ENCODE results near the gene NMB. TPM values are rescaled to one million over a fixed set of nuclear protein-coding genes. Genes with fewer than 3 reads are reported as not detected.

Gene NMB
- total and polyA plus RNA-seq, 2 of the 13 experiments (the other 11 are each of a cell fraction or from before 2014, with no cell fraction given) = 10.4 to 25.4 TPM

DNA sequence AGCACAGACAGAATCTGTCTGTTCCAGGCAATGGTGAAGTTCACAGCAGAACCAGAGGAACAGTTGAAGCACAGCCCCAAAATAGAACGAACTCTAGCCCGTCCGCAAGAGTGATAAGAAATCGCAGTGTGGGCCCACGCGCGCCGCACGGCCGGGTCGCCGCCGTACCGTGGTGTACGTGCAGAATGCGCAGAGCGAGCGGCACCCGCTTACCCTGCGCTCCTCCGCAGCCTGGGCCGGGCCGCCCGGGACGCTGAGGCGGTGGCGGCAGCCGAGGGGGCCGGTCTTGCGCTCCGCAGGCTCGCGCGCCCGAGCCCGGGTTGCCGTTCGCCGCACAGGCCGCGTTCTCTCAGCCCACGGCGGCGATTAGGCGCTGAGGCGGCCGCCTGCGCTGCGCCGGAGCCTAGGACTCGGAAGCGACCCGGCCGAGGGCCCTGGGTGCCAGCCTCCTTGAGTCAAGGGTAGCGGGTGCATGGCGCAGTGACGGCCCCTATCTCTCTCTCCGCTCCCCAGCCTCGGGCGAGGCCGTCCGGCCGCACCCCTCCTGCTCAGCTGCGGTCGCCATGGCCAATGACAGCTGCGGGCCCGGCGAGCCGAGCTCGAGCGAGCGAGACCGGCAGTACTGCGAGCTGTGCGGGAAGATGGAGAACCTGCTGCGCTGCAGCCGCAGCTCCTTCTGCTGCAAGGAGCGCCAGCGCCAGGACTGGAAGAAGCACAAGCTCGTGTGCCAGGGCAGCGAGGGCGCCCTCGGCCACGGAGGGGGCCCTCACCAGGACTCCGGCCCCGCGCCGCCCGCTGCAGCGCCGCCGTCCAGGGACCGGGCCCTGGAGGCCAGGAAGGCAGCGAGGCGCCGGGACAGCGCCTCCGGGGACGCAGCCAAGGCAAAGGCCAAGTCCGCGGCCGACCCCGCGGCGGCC, 24.4 kb downstream of the NMB start (continued):
- TF ChIP-seq ZNF772 (CRISPR knock-in tag; IDR thresholded peaks at IDR 0.05) (no peak; the same call in 1 of the 2 replicates), ZNF337 (CRISPR knock-in tag; IDR thresholded peaks at IDR 0.05; ENCODE audit: borderline replicate concordance, low read depth) (no peak), SAP130 (CRISPR knock-in tag; IDR thresholded peaks at IDR 0.05; ENCODE audit: low read depth) (peak; percentile 81), MTA1 (CRISPR knock-in tag; IDR thresholded peaks at IDR 0.05; ENCODE audit: borderline replicate concordance) (peak; percentile 73; the same call in 1 of the 2 replicates), ZFAT (CRISPR knock-in tag; conservative IDR thresholded peaks at IDR 0.05) (no peak; the same call in 1 of the 2 replicates), SOX6 (IDR thresholded peaks at IDR 0.05) (no peak), SOX6 (CRISPR knock-in tag; IDR thresholded peaks at IDR 0.05) (peak; percentile 70), KAT2B (IDR thresholded peaks at IDR 0.05; ENCODE audit: borderline replicate concordance, low read depth, low read length) (no peak), ZNF788 (CRISPR knock-in tag; IDR thresholded peaks at IDR 0.05; ENCODE audit: borderline replicate concordance) (peak; percentile 63; the same call in 1 of the 2 replicates), MAZ (IDR thresholded peaks at IDR 0.05; ENCODE audit: borderline replicate concordance, low read depth, low read length) (no peak), MAZ (CRISPR knock-in tag; IDR thresholded peaks at IDR 0.05; ENCODE audit: low read depth) (no peak), ZKSCAN8 (CRISPR knock-in tag; IDR thresholded peaks at IDR 0.05; ENCODE audit: borderline replicate concordance) (no peak), HDAC1 (CRISPR knock-in tag; IDR thresholded peaks at IDR 0.05) (peak; percentile 85), ZBTB25 (CRISPR knock-in tag; IDR thresholded peaks at IDR 0.05) (no peak; the same call in 1 of the 2 replicates), ZNF17 (CRISPR knock-in tag; IDR thresholded peaks at IDR 0.05) (no peak), ZNF775 (CRISPR knock-in tag; IDR thresholded peaks at IDR 0.05; ENCODE audit: borderline replicate concordance) (no peak)
- TF ChIP-seq, protein P1, sequence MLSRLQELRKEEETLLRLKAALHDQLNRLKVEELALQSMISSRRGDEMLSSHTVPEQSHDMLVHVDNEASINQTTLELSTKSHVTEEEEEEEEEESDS (CRISPR knock-in tag; IDR thresholded peaks at IDR 0.05; ENCODE audit: borderline replicate concordance) = no peak
- TF ChIP-seq, protein P2, sequence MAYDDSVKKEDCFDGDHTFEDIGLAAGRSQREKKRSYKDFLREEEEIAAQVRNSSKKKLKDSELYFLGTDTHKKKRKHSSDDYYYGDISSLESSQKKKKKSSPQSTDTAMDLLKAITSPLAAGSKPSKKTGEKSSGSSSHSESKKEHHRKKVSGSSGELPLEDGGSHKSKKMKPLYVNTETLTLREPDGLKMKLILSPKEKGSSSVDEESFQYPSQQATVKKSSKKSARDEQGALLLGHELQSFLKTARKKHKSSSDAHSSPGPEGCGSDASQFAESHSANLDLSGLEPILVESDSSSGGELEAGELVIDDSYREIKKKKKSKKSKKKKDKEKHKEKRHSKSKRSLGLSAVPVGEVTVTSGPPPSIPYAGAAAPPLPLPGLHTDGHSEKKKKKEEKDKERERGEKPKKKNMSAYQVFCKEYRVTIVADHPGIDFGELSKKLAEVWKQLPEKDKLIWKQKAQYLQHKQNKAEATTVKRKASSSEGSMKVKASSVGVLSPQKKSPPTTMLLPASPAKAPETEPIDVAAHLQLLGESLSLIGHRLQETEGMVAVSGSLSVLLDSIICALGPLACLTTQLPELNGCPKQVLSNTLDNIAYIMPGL (CRISPR knock-in tag; IDR thresholded peaks at IDR 0.05; ENCODE audit: borderline replicate concordance in 1 of 2, low read depth in 1 of 2) = peak; percentile 31 to 81
- TF ChIP-seq, protein P3, sequence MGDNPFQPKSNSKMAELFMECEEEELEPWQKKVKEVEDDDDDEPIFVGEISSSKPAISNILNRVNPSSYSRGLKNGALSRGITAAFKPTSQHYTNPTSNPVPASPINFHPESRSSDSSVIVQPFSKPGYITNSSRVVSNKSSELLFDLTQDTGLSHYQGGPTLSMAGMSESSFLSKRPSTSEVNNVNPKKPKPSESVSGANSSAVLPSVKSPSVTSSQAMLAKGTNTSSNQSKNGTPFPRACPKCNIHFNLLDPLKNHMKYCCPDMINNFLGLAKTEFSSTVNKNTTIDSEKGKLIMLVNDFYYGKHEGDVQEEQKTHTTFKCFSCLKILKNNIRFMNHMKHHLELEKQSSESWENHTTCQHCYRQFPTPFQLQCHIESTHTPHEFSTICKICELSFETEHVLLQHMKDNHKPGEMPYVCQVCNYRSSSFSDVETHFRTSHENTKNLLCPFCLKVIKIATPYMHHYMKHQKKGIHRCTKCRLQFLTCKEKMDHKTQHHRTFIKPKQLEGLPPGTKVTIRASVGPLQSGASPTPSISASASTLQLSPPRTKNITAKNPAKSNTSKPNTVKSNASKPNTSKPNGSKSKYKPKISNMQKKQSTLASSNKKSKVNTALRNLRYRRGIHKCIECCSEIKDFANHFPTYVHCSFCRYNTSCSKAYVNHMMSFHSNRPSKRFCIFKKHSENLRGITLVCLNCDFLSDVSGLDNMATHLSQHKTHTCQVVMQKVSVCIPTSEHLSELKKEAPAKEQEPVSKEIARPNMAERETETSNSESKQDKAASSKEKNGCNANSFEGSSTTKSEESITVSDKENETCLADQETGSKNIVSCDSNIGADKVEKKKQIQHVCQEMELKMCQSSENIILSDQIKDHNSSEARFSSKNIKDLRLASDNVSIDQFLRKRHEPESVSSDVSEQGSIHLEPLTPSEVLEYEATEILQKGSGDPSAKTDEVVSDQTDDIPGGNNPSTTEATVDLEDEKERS (CRISPR knock-in tag; IDR thresholded peaks at IDR 0.05) = no peak
